PC-3 (cell line): Measurements from ENCODE around the gene PCYT2. TPM values are rescaled to one million over a fixed set of nuclear protein-coding genes. Genes with fewer than 3 reads are reported as not detected.
A peak's percentile ranks its signal among the peaks of the same experiment; 100 is the strongest.
"Not testable (repeated sequence)": the region's sequence is repeated elsewhere in the genome, so short reads cannot be mapped to it uniquely, and the experiment has no call there.

Experiments
- ATAC-seq: fragments of 200-7000 bp; cut with Tn5 transposase; 2 replicates; pipeline ENCODE4 v1.9.1; 2020; ENCODE audit warnings: mild to moderate bottlenecking, moderate library complexity
- BruUV-seq: library from RNA; stranded (reverse); fragments of 400-500 nt; replicated peaks from 2 replicates; lab custom pipeline; 2021; lab: Mats Ljungman, UMichigan
- CTCF ChIA-PET: fragments of 300-600 bp; sonication (Branson Sonifier 250); formaldehyde crosslinking; loops from one replicate; lab custom pipeline; 2022; ENCODE audit warnings: antibody characterized with exemption; lab: Charles Lee
- POLR2A ChIA-PET: fragments of 300-600 bp; sonication (Branson Sonifier 250); formaldehyde crosslinking; loops from one replicate; lab custom pipeline; 2022; ENCODE audit warnings: antibody characterized with exemption; ENCODE audit not compliant: unreplicated experiment; lab: Charles Lee
- DNase-seq: peaks from one replicate; pipeline ENCODE4 v3.0.0-alpha.2; 2015
- H2AFZ ChIP-seq: fragments of 300-600 bp; sonication (generic); 2 replicates; pipeline ENCODE4 v1.6.0; 2016; ENCODE audit warnings: antibody characterized with exemption, low read length
- H3F3A ChIP-seq: fragments of 300-600 bp; sonication (generic); one replicate; pipeline ENCODE4 v1.6.0; 2017; ENCODE audit warnings: antibody characterized with exemption, low read length, control low read depth, mild to moderate bottlenecking; ENCODE audit not compliant: unreplicated experiment
- H3K27ac ChIP-seq: fragments of 300-600 bp; sonication (generic); 2 replicates; pipeline ENCODE4 v1.5.1; 2016; ENCODE audit warnings: mild to moderate bottlenecking, low read length
- H3K27me3 ChIP-seq: fragments of 300-600 bp; sonication (generic); 2 replicates; pipeline ENCODE4 v1.6.1; 2016; ENCODE audit warnings: low read length, mixed read lengths
- H3K36me3 ChIP-seq: fragments of 300-600 bp; sonication (generic); 2 replicates; pipeline ENCODE4 v1.6.1; 2016; ENCODE audit warnings: low read depth, mixed run types, low read length, mixed read lengths
- H3K4me1 ChIP-seq: fragments of 300-600 bp; sonication (generic); 2 replicates; pipeline ENCODE4 v1.5.1; 2016; ENCODE audit warnings: low read length; ENCODE audit not compliant: insufficient read depth
- H3K4me2 ChIP-seq: fragments of 300-600 bp; sonication (generic); 2 replicates; pipeline ENCODE4 v1.6.0; 2016; ENCODE audit warnings: low read length
- H3K4me3 ChIP-seq: fragments of 300-600 bp; sonication (generic); 2 replicates; pipeline ENCODE4 v1.5.1; 2016; ENCODE audit warnings: mild to moderate bottlenecking, low read length, mixed read lengths
- H3K79me2 ChIP-seq: fragments of 300-600 bp; sonication (generic); 2 replicates; pipeline ENCODE4 v1.6.1; 2017; ENCODE audit warnings: low read length, mixed read lengths
- H3K9ac ChIP-seq: fragments of 300-600 bp; sonication (generic); 2 replicates; pipeline ENCODE4 v1.6.0; 2016; ENCODE audit warnings: mild to moderate bottlenecking, low read length
- H3K9me2 ChIP-seq: fragments of 300-600 bp; sonication (generic); replicated peaks from 2 replicates; pipeline ENCODE4 v1.6.1; 2016; ENCODE audit warnings: mixed run types, low read length, mixed read lengths
- H3K9me3 ChIP-seq: fragments of 300-600 bp; sonication (generic); 2 replicates; pipeline ENCODE4 v1.6.1; 2016; ENCODE audit warnings: low read length, mixed read lengths
- H4K20me1 ChIP-seq: fragments of 300-600 bp; sonication (generic); 2 replicates; pipeline ENCODE4 v1.6.1; 2016; ENCODE audit warnings: low read length, mixed read lengths
- EZH2 ChIP-seq: fragments of 300-600 bp; sonication (generic); IDR thresholded peaks from one replicate; pipeline ENCODE4 v1.6.1; 2017; ENCODE audit warnings: antibody characterized with exemption, mild to moderate bottlenecking, low read length; ENCODE audit not compliant: unreplicated experiment
- EZH2phosphoT487 ChIP-seq: fragments of 300-600 bp; sonication (generic); IDR thresholded peaks from 2 replicates; pipeline ENCODE4 v1.6.1; 2018; ENCODE audit warnings: mild to moderate bottlenecking, antibody characterized with exemption, low read length, borderline replicate concordance
- intact Hi-C: fragments of 100-400 bp; cut with micrococcal nuclease; formaldehyde crosslinking; loops from 2 replicates; pipeline ENCODE4 v1.9.0; 2023
- total RNA-seq: library from RNA; depleted of rRNA; stranded (reverse); fragments of >200 nt; gene quantifications from 2 replicates; pipeline ENCODE4 v1.2.3, GENCODE V29; 2014
- TF ChIP-seq, protein P1 (sequence below): fragments of 300-600 bp; sonication (generic); conservative IDR thresholded peaks from 2 replicates; pipeline ENCODE4 v1.5.1; 2017; ENCODE audit warnings: antibody characterized with exemption, low read depth, mild to moderate bottlenecking, low read length

PCYT2 gene
- total RNA-seq, 1 experiment from 2014 or later, result 33.3 TPM

DNA sequence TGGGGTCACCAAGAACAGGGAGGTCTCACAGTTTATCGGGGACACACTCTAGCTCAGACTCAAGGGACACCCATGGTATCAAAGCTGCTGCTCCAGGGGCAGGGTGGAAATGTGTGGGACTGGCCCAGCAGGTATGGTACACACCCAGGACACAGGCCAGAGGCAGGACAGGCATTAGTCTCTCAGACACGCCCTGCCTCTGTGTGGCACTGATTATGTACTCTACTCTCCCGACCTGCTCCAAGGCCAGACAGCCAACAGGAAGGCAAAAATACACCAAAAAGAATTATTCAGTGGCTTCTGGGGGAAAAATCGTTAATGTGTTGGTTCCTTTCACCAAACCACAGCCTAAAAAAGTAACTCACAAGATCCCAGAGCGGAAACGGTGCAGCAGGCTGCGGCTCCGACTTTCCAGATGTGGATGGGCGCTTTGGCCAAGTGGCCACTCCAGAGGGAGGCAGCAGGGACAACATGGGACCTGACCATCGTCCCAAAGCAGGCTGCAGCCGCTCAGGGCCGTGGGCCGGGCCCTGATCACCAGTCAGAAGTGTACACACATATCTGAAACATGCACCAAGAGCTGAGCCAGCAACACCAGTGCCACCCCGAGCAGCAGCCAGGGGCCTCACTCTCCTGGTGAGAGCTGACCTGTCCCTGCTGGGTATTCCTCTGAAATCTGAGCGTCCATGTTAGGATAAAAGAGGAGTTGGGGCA lies 7.8 kb upstream of the PCYT2 start:
- H3K4me3 ChIP-seq, result no peak overlapping the region
- intact Hi-C loops, result no loop called here
- H3K27ac ChIP-seq, result no peak overlapping the region
- TF ChIP-seq, protein P1, sequence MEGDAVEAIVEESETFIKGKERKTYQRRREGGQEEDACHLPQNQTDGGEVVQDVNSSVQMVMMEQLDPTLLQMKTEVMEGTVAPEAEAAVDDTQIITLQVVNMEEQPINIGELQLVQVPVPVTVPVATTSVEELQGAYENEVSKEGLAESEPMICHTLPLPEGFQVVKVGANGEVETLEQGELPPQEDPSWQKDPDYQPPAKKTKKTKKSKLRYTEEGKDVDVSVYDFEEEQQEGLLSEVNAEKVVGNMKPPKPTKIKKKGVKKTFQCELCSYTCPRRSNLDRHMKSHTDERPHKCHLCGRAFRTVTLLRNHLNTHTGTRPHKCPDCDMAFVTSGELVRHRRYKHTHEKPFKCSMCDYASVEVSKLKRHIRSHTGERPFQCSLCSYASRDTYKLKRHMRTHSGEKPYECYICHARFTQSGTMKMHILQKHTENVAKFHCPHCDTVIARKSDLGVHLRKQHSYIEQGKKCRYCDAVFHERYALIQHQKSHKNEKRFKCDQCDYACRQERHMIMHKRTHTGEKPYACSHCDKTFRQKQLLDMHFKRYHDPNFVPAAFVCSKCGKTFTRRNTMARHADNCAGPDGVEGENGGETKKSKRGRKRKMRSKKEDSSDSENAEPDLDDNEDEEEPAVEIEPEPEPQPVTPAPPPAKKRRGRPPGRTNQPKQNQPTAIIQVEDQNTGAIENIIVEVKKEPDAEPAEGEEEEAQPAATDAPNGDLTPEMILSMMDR, result no peak
- no peak for TF ChIP-seq EZH2
- TF ChIP-seq EZH2phosphoT487, result no peak
- no peaks in the 10 kb centered on the region for H3K27me3 ChIP-seq
- no peaks in the 10 kb centered on the region for H3F3A ChIP-seq
- H3K9me2 ChIP-seq, result no peaks in the 10 kb centered on the region
- ATAC-seq (peak; percentile 53), DNase-seq (peak; percentile 43)
- peaks cover 20% of the 10 kb centered on the region; the same call in 1 of the 2 replicates for H3K36me3 ChIP-seq
- no peak overlapping the region for H3K4me2 ChIP-seq
- H3K79me2 ChIP-seq, result peaks cover 77% of the 10 kb centered on the region
- no peaks in the 10 kb centered on the region for H3K9me3 ChIP-seq
- H3K9ac ChIP-seq, result no peak overlapping the region
- peaks cover 40% of the 10 kb centered on the region for H3K4me1 ChIP-seq
- ChIA-PET CTCF (no interaction called here), POLR2A (no interaction called here)
- H2AFZ ChIP-seq, result no peak overlapping the region
- H4K20me1 ChIP-seq, result 0 out of 2 replicates have a peak, but pooled peaks cover 8% of the 10 kb centered on the region
- BruUV-seq, result no TSS peak

DNA sequence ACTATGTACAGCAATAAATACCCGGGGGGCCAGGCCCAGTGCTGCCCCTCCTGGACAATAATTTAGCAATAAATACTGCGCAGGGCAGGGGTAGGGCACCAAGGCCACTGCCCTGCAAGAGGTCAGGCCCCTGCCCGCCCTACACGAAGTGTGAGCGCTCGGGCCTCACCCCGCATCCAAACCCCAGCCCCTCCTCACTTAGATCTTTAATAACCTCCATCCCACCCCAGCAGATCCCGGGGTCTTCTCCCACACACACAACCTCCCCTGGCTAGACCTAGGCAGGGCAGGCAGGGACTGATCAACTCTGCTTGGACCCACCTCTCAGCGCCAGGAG lies 7.1 kb upstream of the PCYT2 start:
- H3K36me3 ChIP-seq, result peaks cover 26% of the 10 kb centered on the region; the same call in 1 of the 2 replicates
- intact Hi-C loops, result not testable (repeated sequence)

DNA sequence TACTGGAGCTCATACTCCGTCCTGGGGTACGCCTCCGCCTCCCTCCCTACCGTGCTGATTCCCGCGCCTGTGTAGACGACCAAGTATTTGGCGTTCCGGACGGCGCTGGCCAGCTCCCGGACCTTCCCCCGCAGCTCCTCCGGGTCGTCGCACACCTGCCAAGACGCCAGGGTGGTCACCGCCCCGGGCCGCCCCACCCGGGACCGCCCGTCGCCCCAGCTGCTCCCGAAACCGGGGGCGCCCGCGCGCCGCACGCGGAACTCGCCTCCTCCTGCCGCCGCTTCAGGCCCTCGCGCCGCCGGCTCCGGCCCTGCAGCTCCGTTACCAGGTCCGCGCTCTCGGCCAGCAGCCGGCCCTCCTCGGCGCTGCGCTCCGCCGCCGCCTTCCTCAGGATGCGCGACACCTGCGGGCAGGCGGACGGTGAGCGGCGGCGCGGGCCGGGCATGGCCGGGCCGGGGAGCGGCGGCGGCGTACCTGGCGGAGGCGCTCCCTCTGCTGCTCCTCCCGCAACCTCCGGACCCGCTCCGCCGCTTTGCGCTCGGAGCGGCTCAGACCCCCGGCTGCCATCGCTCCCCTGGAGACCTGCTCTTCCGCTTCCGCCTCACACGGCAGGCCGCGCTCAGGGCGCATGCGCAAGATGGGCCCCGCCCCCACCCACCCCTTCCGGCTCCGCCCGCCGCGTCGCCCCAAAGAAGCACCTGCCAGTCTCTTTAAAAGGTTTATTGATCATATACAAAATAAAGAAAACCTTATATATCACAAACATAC lies 6.5 kb upstream of the PCYT2 start, which contains the start of gene SIRT7:
Gene SIRT7, minus strand, starts transcription at position 612 of the 768 bp plus-strand sequence. Its CDS starts 45 bp downstream, at position 567.
- peaks cover 30% of the 10 kb centered on the region; the same call in 1 of the 2 replicates for H3K36me3 ChIP-seq
- no TSS peak for BruUV-seq
- peaks cover 7% of the 10 kb centered on the region for H3F3A ChIP-seq
- H3K9ac ChIP-seq, result peak within 1 kb of the TSS; percentile 78
- TF ChIP-seq EZH2 (no peak), EZH2phosphoT487 (no peak)
- TF ChIP-seq, protein P1, result no peak
- H3K9me3 ChIP-seq, result no peaks in the 10 kb centered on the region
- CTCF ChIA-PET, result interaction anchor here (0.6 kb wide), 1 partner anchor 10 kb away, joined by 10 read pairs; the partner anchor contains the start of gene MAFG
- H3K27ac ChIP-seq, result peak within 1 kb of the TSS; percentile 33
- peak; percentile 89 for DNase-seq
- peak within 1 kb of the TSS; percentile 75 for H3K4me3 ChIP-seq
- peak within 1 kb of the TSS; percentile 86 for H3K4me2 ChIP-seq
- intact Hi-C loops, result no loop called here
- H3K79me2 ChIP-seq, result peaks cover 65% of the 10 kb centered on the region
- no peaks in the 10 kb centered on the region for H3K27me3 ChIP-seq
- peak; percentile 64 for ATAC-seq
- H3K4me1 ChIP-seq, result peaks cover 36% of the 10 kb centered on the region
- POLR2A ChIA-PET, result interaction anchor here (0.7 kb wide), 1 partner anchor 52 kb away, joined by 3 read pairs; no protein-coding TSS in a partner anchor
- no peak within 1 kb of the TSS for H2AFZ ChIP-seq
- H3K9me2 ChIP-seq, result no peaks in the 10 kb centered on the region
- 0 out of 2 replicates have a peak, but pooled peaks cover 8% of the 10 kb centered on the region for H4K20me1 ChIP-seq

More for the DNA sequence above, 7.1 kb upstream of the PCYT2 start:
- Histone ChIP-seq H3K79me2 (peaks cover 70% of the 10 kb centered on the region), H3K4me1 (peaks cover 36% of the 10 kb centered on the region), H3K4me3 (peak overlapping the region; percentile 75; the same call in 1 of the 2 replicates), H3K4me2 (peak overlapping the region; percentile 58)
- DNase-seq, H3K9me2 ChIP-seq, POLR2A ChIA-PET, H3F3A ChIP-seq, H3K27ac ChIP-seq, H2AFZ ChIP-seq, CTCF ChIA-PET, H3K27me3 ChIP-seq, BruUV-seq, H3K9ac ChIP-seq, H3K9me3 ChIP-seq, H4K20me1 ChIP-seq: not testable (repeated sequence)
- ATAC-seq, result peak; percentile 7
